GM12874 (cell line): Measurements from ENCODE around the gene SLC12A5.

ENCODE experiments used
- TF ChIP-seq, protein P1 (sequence below): IDR thresholded peaks from 2 replicates; pipeline ENCODE4 v1.5.1; 2011; ENCODE audit warnings: low read depth, mild to moderate bottlenecking, control low read depth, low read length, moderate library complexity; ENCODE audit not compliant: insufficient read depth

SLC12A5 gene

DNA sequence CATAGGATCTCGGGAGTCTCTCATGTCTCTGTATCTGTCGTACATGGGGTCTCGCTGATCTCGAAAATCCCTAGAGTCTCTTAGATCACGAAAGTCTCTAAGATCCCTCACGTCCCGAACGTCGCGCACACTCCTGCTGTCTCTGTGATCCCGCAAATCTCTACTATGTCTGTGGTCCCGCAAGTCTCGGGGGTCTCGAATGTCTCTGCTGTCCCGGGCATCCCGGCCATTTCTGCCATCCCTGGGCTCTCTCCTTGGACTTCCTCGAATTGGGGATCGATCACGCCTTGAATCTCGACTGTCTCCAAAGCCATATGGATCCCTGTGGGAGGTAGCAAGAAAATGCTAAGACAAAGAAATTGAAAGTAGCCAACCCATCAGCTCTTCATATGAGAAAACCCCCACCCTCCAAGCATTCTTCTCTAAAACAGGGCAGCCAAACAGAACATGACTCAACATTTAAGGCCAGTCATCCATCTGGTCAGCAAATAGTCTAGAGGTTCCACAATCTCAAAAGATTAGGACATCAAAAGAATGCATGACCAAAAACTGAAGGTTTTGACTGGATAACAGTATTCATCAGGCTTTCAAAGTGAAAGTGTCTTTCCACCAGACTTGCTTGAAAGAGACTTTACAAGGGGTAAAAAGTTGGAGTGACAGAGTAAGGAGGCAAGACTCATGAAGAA is 41.3 kb downstream of the SLC12A5 start:
- TF ChIP-seq, protein P1, sequence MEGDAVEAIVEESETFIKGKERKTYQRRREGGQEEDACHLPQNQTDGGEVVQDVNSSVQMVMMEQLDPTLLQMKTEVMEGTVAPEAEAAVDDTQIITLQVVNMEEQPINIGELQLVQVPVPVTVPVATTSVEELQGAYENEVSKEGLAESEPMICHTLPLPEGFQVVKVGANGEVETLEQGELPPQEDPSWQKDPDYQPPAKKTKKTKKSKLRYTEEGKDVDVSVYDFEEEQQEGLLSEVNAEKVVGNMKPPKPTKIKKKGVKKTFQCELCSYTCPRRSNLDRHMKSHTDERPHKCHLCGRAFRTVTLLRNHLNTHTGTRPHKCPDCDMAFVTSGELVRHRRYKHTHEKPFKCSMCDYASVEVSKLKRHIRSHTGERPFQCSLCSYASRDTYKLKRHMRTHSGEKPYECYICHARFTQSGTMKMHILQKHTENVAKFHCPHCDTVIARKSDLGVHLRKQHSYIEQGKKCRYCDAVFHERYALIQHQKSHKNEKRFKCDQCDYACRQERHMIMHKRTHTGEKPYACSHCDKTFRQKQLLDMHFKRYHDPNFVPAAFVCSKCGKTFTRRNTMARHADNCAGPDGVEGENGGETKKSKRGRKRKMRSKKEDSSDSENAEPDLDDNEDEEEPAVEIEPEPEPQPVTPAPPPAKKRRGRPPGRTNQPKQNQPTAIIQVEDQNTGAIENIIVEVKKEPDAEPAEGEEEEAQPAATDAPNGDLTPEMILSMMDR = no peak

DNA sequence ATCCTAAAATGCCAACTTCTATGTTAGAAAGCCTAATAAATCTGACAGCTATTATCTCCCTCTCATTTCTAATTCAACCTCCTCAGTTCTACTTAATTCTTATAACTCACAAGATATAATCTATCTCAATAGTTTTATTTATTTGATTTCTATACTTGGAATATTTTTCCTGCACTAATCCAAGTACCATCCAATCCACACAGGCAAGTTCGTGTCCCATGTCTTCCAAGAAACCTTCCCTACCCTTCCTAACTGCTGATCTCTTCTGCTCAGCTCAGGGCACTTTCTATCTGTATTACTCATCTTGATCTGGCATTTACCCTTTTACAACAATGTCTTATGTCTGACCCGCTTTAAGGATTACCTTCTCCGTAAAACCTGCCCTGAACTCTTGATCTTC is 42.6 kb downstream of the SLC12A5 start:
- TF ChIP-seq, protein P1 = no peak

DNA sequence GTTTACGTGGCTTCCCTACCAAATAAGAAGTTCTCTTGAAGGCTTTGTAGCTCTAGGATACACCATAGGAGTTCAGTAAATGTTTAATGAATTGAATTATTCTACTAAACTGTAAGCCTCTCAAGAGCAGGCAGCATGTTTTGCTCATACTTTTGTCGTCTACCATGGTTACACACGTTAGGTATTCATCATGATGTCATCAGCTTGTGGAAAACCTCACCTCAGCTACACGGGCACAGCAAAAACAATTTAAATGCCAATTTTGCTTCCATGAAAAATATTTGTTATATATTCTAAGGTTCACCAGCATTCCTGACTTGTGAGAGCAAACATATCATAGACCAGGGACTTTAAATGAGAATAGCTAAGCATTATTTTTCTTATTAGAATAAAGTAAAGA is 44.0 kb downstream of the SLC12A5 start:
- TF ChIP-seq, protein P1 = no peak

DNA sequence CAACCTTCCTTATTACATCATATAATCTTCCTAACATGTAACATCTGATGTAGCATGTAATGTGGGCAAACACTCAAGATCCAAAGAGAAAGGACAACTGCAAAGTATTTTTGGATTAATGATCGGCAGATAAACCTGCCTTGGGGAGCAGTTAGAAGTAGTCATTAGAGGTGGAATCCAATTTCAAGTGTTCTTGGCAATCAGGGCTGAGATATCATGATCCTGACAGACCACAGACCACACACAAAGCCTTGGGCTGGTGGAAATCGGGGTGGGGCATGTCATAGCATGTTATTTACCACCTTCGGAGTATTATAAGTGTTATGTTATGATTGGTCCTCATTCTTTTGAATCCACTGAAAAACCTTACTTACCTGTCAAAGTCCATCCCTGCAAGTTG is 44.4 kb downstream of the SLC12A5 start:
- TF ChIP-seq, protein P1 = no peak

DNA sequence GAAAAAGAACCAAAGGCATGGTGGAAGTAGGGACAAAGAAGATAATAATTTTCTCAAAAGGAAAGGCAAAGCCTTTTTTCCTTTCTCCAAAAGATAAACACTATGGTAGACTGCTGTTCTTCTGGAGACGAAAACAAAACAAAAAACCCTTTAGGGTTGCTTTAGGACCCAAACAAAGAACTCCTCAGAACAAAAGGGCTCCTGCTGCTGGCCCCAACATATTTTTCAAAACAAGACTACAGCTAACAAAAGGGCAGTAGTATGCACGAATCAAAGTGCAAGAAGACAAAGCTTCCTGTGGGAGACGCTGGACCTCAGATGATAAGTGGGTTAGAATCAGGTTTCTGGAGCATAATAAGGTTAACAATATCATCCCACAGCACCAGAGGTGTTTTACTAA is 45.0 kb downstream of the SLC12A5 start:
- TF ChIP-seq, protein P1 = no peak

DNA sequence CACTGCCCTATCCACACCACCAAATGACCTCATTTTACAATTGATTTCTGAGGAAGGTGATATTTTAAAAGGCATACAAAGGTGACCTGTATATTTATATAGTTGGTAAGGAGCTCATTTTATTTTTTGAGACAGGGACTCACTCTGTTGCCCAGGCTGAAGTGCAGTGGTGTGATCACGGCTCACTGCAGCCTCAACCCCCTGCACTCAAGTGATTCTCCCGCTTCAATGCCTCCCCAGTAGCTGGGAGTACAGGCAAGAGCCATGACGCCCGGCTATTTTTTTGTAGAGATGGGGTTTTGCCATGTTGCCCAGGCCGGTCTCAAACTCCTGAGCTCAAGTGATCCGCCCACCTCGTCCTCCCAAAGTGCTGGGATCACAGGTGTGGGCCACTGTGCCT is 47.8 kb downstream of the SLC12A5 start:
- TF ChIP-seq, protein P1 = no peak

DNA sequence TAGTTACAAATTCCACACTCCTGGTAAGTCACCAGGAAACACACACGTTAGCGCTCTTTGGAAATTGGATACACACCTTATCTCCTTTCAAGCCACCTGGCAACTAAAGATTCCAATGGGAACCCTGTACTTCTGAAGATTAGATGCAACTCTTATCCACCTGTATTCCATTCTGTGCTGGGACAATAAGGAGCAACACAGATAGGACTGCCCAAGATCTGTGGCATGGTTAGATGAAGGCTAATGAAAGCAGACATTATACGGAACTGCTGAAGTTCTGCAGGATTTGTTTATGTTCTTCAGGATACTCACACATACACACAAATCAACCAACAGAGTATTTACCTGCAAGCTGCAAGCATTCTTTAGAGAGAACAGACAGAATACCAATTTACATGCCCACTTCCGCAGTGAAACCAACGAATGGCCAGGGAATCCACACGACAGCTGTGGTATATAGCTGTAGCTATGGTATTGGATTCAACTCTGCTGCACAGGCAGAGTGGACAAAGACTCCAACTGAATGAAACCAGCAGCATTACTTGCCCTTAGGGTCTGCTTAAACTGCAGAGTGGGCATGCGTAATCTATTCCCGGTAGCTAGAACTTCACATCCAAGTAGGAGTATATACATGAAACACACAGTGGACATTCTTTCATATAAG is 48.8 kb downstream of the SLC12A5 start:
- TF ChIP-seq, protein P1 = no peak
